ENCODE measurements around the gene SPDEF. TPM values are rescaled to one million over a fixed set of nuclear protein-coding genes. Genes with fewer than 3 reads are reported as not detected.

Gene SPDEF
- total RNA-seq, 4 donors from 2014 or later = 4.4 TPM; not detected in 3

DNA sequence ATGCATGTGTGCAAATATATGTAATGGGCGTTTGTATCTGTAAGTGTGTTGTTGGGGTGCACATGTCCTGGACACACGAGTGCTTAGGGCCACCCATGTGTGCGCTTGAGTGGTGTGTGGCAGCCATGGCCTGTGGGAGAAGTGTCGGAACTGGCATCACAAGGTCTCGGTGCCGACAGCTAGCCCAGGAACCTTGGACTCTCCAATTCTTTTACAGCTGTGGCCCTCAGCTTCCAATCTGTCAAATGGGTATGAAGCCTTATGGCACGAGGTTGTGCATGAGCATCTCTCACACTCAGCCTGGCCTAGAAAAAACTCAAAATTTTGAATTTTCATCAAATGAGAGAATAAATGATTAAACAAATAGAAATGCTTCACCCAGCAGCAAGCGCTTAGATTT, 42.0 kb downstream of the SPDEF start:
- no peak overlapping the region for H3K27ac ChIP-seq
- H3K4me3 ChIP-seq = no peak overlapping the region
- WGBS, 2 donors (ENCODE audit: low coverage in 1 of 2) = 84 to 89% methylated on average over 6 to 8 of the region's 8 CpGs
- no peaks in the 10 kb centered on the region for H3K36me3 ChIP-seq
- TF ChIP-seq EP300 (IDR thresholded peaks at IDR 0.05) (no peak), POLR2AphosphoS5 (IDR thresholded peaks at IDR 0.05) (no peak), CTCF (IDR thresholded peaks at IDR 0.05) (no peak), POLR2A (IDR thresholded peaks at IDR 0.05) (no peak)
- ATAC-seq = no peak
- H3K9me3 ChIP-seq = no peaks in the 10 kb centered on the region
- peaks cover 0 to 11% (median 0%) of the 10 kb centered on the region in 3 donors for H3K4me1 ChIP-seq
- peaks cover 42% of the 10 kb centered on the region for H3K27me3 ChIP-seq

DNA sequence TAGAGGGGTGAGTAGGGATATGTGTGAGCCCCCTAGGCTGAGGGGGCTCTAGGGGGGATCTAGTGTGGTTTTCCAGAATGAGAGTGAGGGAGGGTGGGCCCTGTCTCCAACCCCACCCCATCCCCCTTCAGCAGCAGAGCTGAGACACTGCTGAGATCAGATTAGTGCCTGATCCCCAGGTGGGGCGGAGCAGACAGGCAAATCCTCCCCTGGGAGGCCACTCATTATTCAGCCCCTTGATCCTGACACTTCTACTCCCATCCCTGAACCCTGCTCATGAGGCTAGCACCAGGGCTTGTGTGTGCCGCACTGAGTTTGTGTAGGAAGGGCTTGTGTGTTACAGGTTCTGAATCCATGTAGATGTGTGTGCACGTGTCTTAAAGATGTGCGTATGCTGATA, 42.5 kb downstream of the SPDEF start:
- no peak for ATAC-seq
- H3K27ac ChIP-seq = no peak overlapping the region
- 92% methylated on average over 2 of the region's 4 CpGs; no CpG with 5 or more reads in 1 of the 2 donors for WGBS, 2 donors (ENCODE audit: low coverage in 1 of 2)
- peaks cover 0 to 11% (median 0%) of the 10 kb centered on the region in 3 donors for H3K4me1 ChIP-seq
- no peaks in the 10 kb centered on the region for H3K36me3 ChIP-seq
- H3K27me3 ChIP-seq = peaks cover 42% of the 10 kb centered on the region
- H3K9me3 ChIP-seq = no peaks in the 10 kb centered on the region
- no peak overlapping the region for H3K4me3 ChIP-seq
- TF ChIP-seq POLR2A (IDR thresholded peaks at IDR 0.05) = no peak
- no peak for TF ChIP-seq CTCF (IDR thresholded peaks at IDR 0.05)
- TF ChIP-seq POLR2AphosphoS5 (IDR thresholded peaks at IDR 0.05) = no peak
- TF ChIP-seq EP300 (IDR thresholded peaks at IDR 0.05) = no peak

DNA sequence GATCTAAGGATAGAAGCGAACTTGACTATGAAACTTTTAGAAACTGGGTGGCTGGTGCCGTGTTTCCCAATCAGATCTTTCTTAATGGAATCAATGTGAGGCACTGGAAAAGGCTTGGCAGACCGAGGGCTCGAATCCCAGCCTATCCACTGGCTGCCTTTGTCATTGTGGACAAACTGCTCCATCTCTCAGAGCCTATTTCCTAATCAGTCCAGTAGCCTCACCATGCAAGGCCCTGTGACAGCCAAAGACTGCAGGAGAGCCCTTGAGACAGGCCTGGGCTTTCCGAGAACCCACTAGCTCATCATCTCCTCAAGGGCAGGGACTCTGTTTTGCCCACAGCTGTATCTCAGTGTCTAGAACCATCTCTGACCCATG, 43.4 kb downstream of the SPDEF start:
- WGBS, 2 donors (ENCODE audit: low coverage in 1 of 2) = 81% methylated on average over 3 of the region's 5 CpGs; no CpG with 5 or more reads in 1 of the 2 donors
- no peaks in the 10 kb centered on the region for H3K9me3 ChIP-seq
- no peak overlapping the region for H3K27ac ChIP-seq
- no peaks in the 10 kb centered on the region for H3K36me3 ChIP-seq
- no peak overlapping the region for H3K4me3 ChIP-seq
- no peak for ATAC-seq
- peaks cover 0 to 11% (median 0%) of the 10 kb centered on the region in 3 donors for H3K4me1 ChIP-seq
- no peak for TF ChIP-seq POLR2A (IDR thresholded peaks at IDR 0.05)
- no peak for TF ChIP-seq CTCF (IDR thresholded peaks at IDR 0.05)
- no peak for TF ChIP-seq POLR2AphosphoS5 (IDR thresholded peaks at IDR 0.05)
- no peak for TF ChIP-seq EP300 (IDR thresholded peaks at IDR 0.05)
- peaks cover 41% of the 10 kb centered on the region for H3K27me3 ChIP-seq

DNA sequence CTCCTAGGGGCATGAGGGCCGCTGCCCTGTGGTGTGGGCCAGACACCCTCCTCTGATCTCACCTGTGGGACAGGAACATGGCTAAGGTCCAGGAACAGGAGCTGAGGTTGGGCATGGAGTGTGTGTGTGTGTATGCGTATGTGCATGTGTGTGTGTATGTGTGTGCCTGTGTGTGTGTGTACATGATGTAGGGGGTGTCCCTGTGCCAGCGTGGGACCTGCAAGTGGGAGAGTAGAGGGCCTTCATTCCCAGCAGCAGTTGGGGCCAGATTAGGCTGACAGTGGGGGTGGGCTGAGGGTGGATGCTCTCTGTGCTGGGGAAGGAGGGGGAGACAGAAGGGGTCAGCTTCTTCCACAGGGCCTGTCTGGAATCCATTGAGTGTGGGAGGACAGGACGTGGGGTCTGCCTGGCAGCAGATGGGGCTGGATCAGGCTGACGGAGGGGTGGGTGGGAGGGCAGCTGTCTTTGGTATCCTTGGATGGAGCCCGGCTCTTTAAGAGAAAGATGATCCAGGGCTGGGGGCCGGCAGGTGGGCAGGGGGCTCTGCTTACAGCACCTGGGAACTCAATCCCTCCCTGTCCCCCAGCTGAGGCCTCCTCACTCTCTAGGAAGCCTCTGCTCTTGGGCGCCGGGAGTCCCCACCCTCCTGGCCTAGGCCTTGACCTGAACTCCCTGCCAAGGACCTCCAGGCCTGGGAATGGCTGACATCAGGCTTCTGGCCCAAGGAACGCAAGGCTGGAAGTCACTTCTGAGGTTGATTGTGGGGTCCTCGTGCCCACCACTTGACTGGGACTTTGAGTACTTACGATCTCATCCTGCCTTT, 44.0 kb downstream of the SPDEF start:
- H3K9me3 ChIP-seq = no peaks in the 10 kb centered on the region
- peaks cover 0 to 11% (median 0%) of the 10 kb centered on the region in 3 donors for H3K4me1 ChIP-seq
- H3K27ac ChIP-seq = no peak overlapping the region
- no peaks in the 10 kb centered on the region for H3K36me3 ChIP-seq
- H3K27me3 ChIP-seq = peaks cover 35% of the 10 kb centered on the region
- no peak overlapping the region for H3K4me3 ChIP-seq
- TF ChIP-seq CTCF (IDR thresholded peaks at IDR 0.05) (no peak), POLR2AphosphoS5 (IDR thresholded peaks at IDR 0.05) (no peak), EP300 (IDR thresholded peaks at IDR 0.05) (no peak), POLR2A (IDR thresholded peaks at IDR 0.05) (no peak)
- ATAC-seq = no peak
- 58% methylated on average over 6 of the region's 12 CpGs; no CpG with 5 or more reads in 1 of the 2 donors for WGBS, 2 donors (ENCODE audit: low coverage in 1 of 2)
